ENCODE measurements around the gene CENPF.
"Not testable (repeated sequence)": the region's sequence is repeated elsewhere in the genome, so short reads cannot be mapped to it uniquely, and the experiment has no call there.

DNA sequence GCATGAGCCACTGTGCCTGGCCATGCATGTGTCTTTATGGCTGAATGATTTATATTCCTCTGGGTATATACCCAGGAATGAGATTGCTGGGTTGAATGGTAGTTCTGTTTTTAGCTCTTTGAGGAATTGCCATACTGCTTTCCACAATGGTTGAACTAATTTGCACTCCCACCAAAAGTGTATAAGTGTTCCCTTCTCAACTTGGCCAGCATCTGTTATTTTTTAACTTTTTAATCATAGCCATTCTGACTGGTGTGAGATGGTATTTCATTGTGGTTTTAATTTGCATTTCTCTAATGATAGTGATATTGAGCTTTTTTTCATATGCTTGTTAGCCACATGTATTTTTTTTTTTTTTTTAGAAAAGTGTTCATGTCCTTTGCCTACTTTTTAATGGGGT is 7.1 kb downstream of the CENPF start:
- TF ChIP-seq EZH2phosphoT487 (IDR thresholded peaks at IDR 0.05; ENCODE audit: insufficient read depth, low read depth); EZH2 (IDR thresholded peaks at IDR 0.05; ENCODE audit: insufficient read depth, poor library complexity, severe bottlenecking): not testable (repeated sequence)

Measured in GM23248 (cell line).